Endodermal cell (in vitro differentiated cells): ENCODE data around the gene DNMBP. TPM values are rescaled to one million over a fixed set of nuclear protein-coding genes. Genes with fewer than 3 reads are reported as not detected.

Experiments used
- DNase-seq: peaks from one replicate; pipeline ENCODE4 v3.0.0-alpha.2; 2017
- H3K27ac ChIP-seq: 2 replicates; pipeline ENCODE4 v1.5.1; 2013; ENCODE audit warnings: mild to moderate bottlenecking, low read depth, low read length, moderate library complexity
- H3K27me3 ChIP-seq: 2 replicates; pipeline ENCODE4 v1.6.1; 2013; ENCODE audit warnings: mild to moderate bottlenecking, low read length, moderate library complexity; ENCODE audit not compliant: insufficient read depth, control insufficient read depth, poor library complexity, severe bottlenecking
- H3K36me3 ChIP-seq: 2 replicates; pipeline ENCODE4 v1.7.0; 2013; ENCODE audit warnings: mild to moderate bottlenecking, low read length, moderate library complexity; ENCODE audit not compliant: control insufficient read depth, insufficient read depth
- H3K4me1 ChIP-seq: one replicate; pipeline ENCODE4 v1.7.0; 2013; ENCODE audit warnings: low read length; ENCODE audit not compliant: control insufficient read depth, insufficient read depth
- H3K4me3 ChIP-seq: 2 replicates; pipeline ENCODE4 v1.5.1; 2013; ENCODE audit warnings: mild to moderate bottlenecking, low read length, moderate library complexity
- H3K9ac ChIP-seq: 2 replicates; pipeline ENCODE4 v1.6.1; 2013; ENCODE audit warnings: mild to moderate bottlenecking, low read length, moderate library complexity; ENCODE audit not compliant: poor library complexity, severe bottlenecking; ENCODE audit errors: extremely low read depth
- H3K9me3 ChIP-seq: 2 replicates; pipeline ENCODE4 v1.6.1; 2013; ENCODE audit warnings: mild to moderate bottlenecking, low read length, moderate library complexity; ENCODE audit not compliant: control insufficient read depth
- H3K27ac Mint-ChIP-seq: 2 replicates; pipeline ENCODE4 v1.8.0; 2020; ENCODE audit warnings: mixed read lengths
- H3K27me3 Mint-ChIP-seq: 2 replicates; pipeline ENCODE4 v1.8.0; 2021; ENCODE audit warnings: mild to moderate bottlenecking, mixed read lengths; ENCODE audit not compliant: insufficient read depth
- H3K36me3 Mint-ChIP-seq: 2 replicates; pipeline ENCODE4 v1.8.0; 2020; ENCODE audit warnings: low read depth, mixed read lengths
- H3K4me1 Mint-ChIP-seq: 2 replicates; pipeline ENCODE4 v1.8.0; 2020; ENCODE audit warnings: mixed read lengths
- H3K4me3 Mint-ChIP-seq: 2 replicates; pipeline ENCODE4 v1.8.0; 2020; ENCODE audit warnings: mild to moderate bottlenecking, moderate library complexity, mixed read lengths
- H3K9me3 Mint-ChIP-seq: 2 replicates; pipeline ENCODE4 v1.8.0; 2020; ENCODE audit warnings: mild to moderate bottlenecking, mixed read lengths
- WGBS, 2 experiments: methylation state at CpG; one replicate each; pipeline versions ENCODE4 v1.1.5 to v1.1.7; 2013; ENCODE audit warnings: missing lambda C conversion rate in 2 of 2, mixed read lengths in 1 of 2; ENCODE audit not compliant: insufficient coverage in 1 of 2, insufficient read length in 1 of 2; 5-methylcytosine and 5-hydroxymethylcytosine counted together
- total RNA-seq, 2 donors: library from RNA; stranded (reverse); fragmentation: NEBNext Ultra II Directional in 1 of 2; extraction: Animal tissue kit (Norgen Biotek cat#: 25700) in 1 of 2; gene quantifications; 2 replicates in 1 of 2; 3 replicates in 1 of 2; pipeline ENCODE4 v1.2.1, GENCODE V29; 2021
- TF ChIP-seq, protein P1 (sequence below): fragments of 200-600 bp; sonication (generic); conservative IDR thresholded peaks from 2 replicates; pipeline ENCODE4 v1.5.0; 2021; ENCODE audit warnings: antibody characterized with exemption, mild to moderate bottlenecking

Gene DNMBP
- total RNA-seq, 2 donors from 2014 or later: 45.4 to 85.4 TPM

DNA sequence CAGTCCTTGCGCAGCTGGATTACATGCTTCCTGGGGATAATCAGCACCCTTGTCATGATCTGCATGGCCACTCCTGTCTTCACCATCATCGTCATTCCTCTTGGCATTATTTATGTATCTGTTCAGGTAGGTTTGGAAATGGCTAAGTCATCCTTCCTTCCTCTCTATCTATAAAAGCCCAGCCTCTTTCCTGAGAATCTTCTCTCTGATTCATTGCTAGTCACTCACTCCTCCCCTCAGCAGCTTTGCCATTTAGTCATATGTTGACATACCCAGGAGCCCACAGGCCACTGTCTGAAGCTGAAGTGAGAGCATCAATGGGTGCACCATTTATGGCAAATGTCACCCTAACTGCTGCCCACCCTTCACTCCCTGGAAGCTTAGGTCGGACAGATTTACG lies 175.3 kb downstream of the DNMBP start:
- H3K4me1 Mint-ChIP-seq: no peaks in the 10 kb centered on the region
- no peak overlapping the region for H3K4me3 Mint-ChIP-seq
- TF ChIP-seq, protein P1, sequence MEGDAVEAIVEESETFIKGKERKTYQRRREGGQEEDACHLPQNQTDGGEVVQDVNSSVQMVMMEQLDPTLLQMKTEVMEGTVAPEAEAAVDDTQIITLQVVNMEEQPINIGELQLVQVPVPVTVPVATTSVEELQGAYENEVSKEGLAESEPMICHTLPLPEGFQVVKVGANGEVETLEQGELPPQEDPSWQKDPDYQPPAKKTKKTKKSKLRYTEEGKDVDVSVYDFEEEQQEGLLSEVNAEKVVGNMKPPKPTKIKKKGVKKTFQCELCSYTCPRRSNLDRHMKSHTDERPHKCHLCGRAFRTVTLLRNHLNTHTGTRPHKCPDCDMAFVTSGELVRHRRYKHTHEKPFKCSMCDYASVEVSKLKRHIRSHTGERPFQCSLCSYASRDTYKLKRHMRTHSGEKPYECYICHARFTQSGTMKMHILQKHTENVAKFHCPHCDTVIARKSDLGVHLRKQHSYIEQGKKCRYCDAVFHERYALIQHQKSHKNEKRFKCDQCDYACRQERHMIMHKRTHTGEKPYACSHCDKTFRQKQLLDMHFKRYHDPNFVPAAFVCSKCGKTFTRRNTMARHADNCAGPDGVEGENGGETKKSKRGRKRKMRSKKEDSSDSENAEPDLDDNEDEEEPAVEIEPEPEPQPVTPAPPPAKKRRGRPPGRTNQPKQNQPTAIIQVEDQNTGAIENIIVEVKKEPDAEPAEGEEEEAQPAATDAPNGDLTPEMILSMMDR: no peak

DNA sequence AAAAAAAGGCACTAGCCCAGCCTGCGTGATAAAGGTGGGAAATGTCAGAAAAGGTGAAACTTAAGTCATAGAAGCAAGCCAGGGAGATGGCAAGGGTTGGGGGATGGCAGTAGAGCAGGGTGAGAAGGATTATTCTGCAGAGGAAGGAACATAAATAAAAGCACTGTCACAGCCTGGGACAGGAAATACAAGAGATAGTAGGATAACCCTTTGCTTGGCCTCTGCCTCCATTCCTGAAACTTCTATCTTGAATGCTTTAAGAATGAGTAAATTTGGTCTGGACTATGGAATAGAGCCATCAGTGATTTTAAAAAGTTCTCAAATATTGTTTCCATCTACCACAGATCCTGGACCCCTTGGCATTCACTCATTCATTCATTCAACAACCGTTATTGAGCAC lies 177.3 kb downstream of the DNMBP start:
- H3K36me3 ChIP-seq: no peaks in the 10 kb centered on the region
- no peak overlapping the region for H3K9ac ChIP-seq
- peaks cover 13% of the 10 kb centered on the region for H3K9me3 ChIP-seq
- Mint-ChIP-seq H3K9me3 (peaks cover 14% of the 10 kb centered on the region), H3K27me3 (peaks cover 17% of the 10 kb centered on the region), H3K36me3 (no peaks in the 10 kb centered on the region), H3K4me3 (no peak overlapping the region), H3K27ac (no peak overlapping the region), H3K4me1 (no peaks in the 10 kb centered on the region)
- TF ChIP-seq, protein P1: no peak
- no peak for DNase-seq
- 83 to 100% methylated on average over 1 to 2 of the region's 2 CpGs for WGBS, 2 experiments
- H3K4me1 ChIP-seq: no peaks in the 10 kb centered on the region
- H3K27me3 ChIP-seq: peaks cover 4% of the 10 kb centered on the region
- no peak overlapping the region for H3K27ac ChIP-seq
- H3K4me3 ChIP-seq: no peak overlapping the region

More for the DNA sequence above, 175.3 kb downstream of the DNMBP start:
- H3K4me1 ChIP-seq: no peaks in the 10 kb centered on the region
- H3K9me3 ChIP-seq: no peaks in the 10 kb centered on the region
- WGBS, 2 experiments: 87 to 92% methylated on average over 3 to 4 of the region's 4 CpGs
- no peaks in the 10 kb centered on the region for H3K36me3 Mint-ChIP-seq
- H3K36me3 ChIP-seq: no peaks in the 10 kb centered on the region
- H3K27me3 ChIP-seq: peaks cover 4% of the 10 kb centered on the region
- H3K4me3 ChIP-seq: no peak overlapping the region
- peaks cover 9% of the 10 kb centered on the region for H3K9me3 Mint-ChIP-seq
- H3K9ac ChIP-seq: no peak overlapping the region
- H3K27ac Mint-ChIP-seq: no peak overlapping the region
- no peak overlapping the region for H3K27ac ChIP-seq
- H3K27me3 Mint-ChIP-seq: peaks cover 17% of the 10 kb centered on the region
- no peak for DNase-seq

DNA sequence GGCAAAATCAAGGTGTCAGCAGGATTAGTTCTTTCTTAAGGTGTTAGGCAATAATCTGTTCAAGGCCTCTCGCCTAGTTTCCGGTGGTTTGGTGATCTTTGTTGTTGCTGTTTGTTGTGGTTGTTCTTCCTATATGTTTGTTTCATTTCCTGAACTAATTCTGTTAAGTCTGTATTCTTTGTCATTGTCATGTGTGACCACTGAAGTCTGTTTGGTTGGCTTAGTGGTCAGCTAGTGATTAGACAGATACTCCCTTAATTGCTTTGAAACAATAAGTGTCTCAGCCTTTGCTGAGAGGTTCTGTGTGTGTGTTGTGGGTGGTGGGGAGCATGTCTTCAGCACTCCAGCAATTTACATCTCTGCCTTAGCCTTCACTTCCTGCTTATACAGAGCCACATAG lies 181.3 kb downstream of the DNMBP start:
- no peak overlapping the region for H3K27ac Mint-ChIP-seq
- no peaks in the 10 kb centered on the region for H3K36me3 Mint-ChIP-seq
- H3K9me3 ChIP-seq: peaks cover 13% of the 10 kb centered on the region
- no peak overlapping the region for H3K4me3 Mint-ChIP-seq
- H3K27me3 ChIP-seq: peaks cover 4% of the 10 kb centered on the region
- no peak for DNase-seq
- no peaks in the 10 kb centered on the region for H3K4me1 Mint-ChIP-seq
- H3K4me1 ChIP-seq: no peaks in the 10 kb centered on the region
- TF ChIP-seq, protein P1: no peak
- WGBS, 2 experiments: 91% methylated on average over 2 of the region's 2 CpGs; no CpG with 5 or more reads in 1 of the 2 experiments
- no peak overlapping the region for H3K27ac ChIP-seq
- H3K36me3 ChIP-seq: no peaks in the 10 kb centered on the region
- peaks cover 6% of the 10 kb centered on the region for H3K9me3 Mint-ChIP-seq
- peaks cover 7% of the 10 kb centered on the region for H3K27me3 Mint-ChIP-seq
- no peak overlapping the region for H3K9ac ChIP-seq
- H3K4me3 ChIP-seq: no peak overlapping the region
